H1 (cell line): ENCODE results near the gene BRD8. TPM values are rescaled to one million over a fixed set of nuclear protein-coding genes. Genes with fewer than 3 reads are reported as not detected.

Experiments
- CTCF ChIA-PET: fragments of 300-600 bp; sonication (Branson Sonifier 250); formaldehyde crosslinking; loops from one replicate; lab custom pipeline; 2021; ENCODE audit not compliant: partially characterized antibody; lab: Charles Lee
- POLR2A ChIA-PET: fragments of 300-600 bp; sonication (Branson Sonifier 250); formaldehyde crosslinking; loops from one replicate; lab custom pipeline; 2021; ENCODE audit warnings: inconsistent platforms; ENCODE audit not compliant: partially characterized antibody; lab: Charles Lee
- DNase-seq, 2 experiments: peaks; one replicate each; pipeline versions ENCODE4 v3.0.0 to v3.0.0-alpha.2; 2010 to 2022; ENCODE audit warnings: low spot score in 2 of 2, low read depth in 1 of 2, mixed read lengths in 1 of 2
- FAIRE-seq: peaks from 2 replicates; lab custom pipeline; 2011; peaks lifted over from hg19 to GRCh38; lab: Jason Lieb, UNC
- H2AFZ ChIP-seq: 2 replicates; pipeline ENCODE4 v1.8.1; 2012; ENCODE audit warnings: low read length, inconsistent platforms
- H2AK5ac ChIP-seq: 2 replicates; pipeline ENCODE4 v1.6.1; 2013; ENCODE audit warnings: low read depth, low read length
- H2BK120ac ChIP-seq: replicated peaks from 2 replicates; pipeline ENCODE3; 2013; ENCODE audit warnings: low read depth, low read length, inconsistent platforms
- H2BK12ac ChIP-seq: 2 replicates; pipeline ENCODE4 v1.6.1; 2013; ENCODE audit warnings: low read depth, low read length
- H2BK15ac ChIP-seq: 2 replicates; pipeline ENCODE4 v1.6.1; 2013; ENCODE audit warnings: low read length
- H2BK20ac ChIP-seq: 2 replicates; pipeline ENCODE4 v1.6.1; 2013; ENCODE audit warnings: low read length
- H2BK5ac ChIP-seq: 2 replicates; pipeline ENCODE4 v1.6.1; 2013; ENCODE audit warnings: low read depth, low read length
- H3K14ac ChIP-seq: 2 replicates; pipeline ENCODE4 v1.6.1; 2013; ENCODE audit warnings: inconsistent platforms; ENCODE audit not compliant: insufficient read length
- H3K18ac ChIP-seq: 2 replicates; pipeline ENCODE4 v1.6.1; 2013; ENCODE audit warnings: low read length; ENCODE audit errors: extremely low read depth
- H3K23ac ChIP-seq: 2 replicates; pipeline ENCODE4 v1.6.1; 2013; ENCODE audit warnings: inconsistent platforms; ENCODE audit not compliant: insufficient read length
- H3K23me2 ChIP-seq: 2 replicates; pipeline ENCODE4 v1.6.1; 2013; ENCODE audit warnings: low read depth, low read length
- H3K27ac ChIP-seq: 2 replicates; pipeline ENCODE4 v1.6.1; 2011; ENCODE audit warnings: low read depth, low read length, inconsistent platforms
- H3K27me3 ChIP-seq, 4 experiments: replicated peaks in 1 of 4; 1 replicate in 1 of 4; 2 replicates in 3 of 4; pipeline versions ENCODE4 v1.6.1 to v1.8.1; 2011 to 2013; ENCODE audit warnings: low read length in 3 of 4, mild to moderate bottlenecking in 3 of 4, inconsistent platforms in 2 of 4, mixed read lengths in 2 of 4, moderate library complexity in 1 of 4; ENCODE audit not compliant: control insufficient read depth in 3 of 4, insufficient read depth in 3 of 4; ENCODE audit errors: extremely low read depth in 1 of 4
- H3K36me3 ChIP-seq, 4 experiments: 2 replicates each; pipeline versions ENCODE4 v1.6.1 to v1.8.1; 2011 to 2013; ENCODE audit warnings: mild to moderate bottlenecking in 4 of 4, low read length in 3 of 4, moderate library complexity in 2 of 4, control low read depth in 1 of 4, inconsistent platforms in 1 of 4; ENCODE audit not compliant: insufficient read depth in 4 of 4, control insufficient read depth in 2 of 4
- H3K4ac ChIP-seq: replicated peaks from 2 replicates; pipeline ENCODE3; 2013; ENCODE audit warnings: low read length, low read depth, mixed read lengths, inconsistent platforms; ENCODE audit not compliant: insufficient read length
- H3K4me1 ChIP-seq, 4 experiments: replicated peaks in 1 of 4; 1 replicate in 1 of 4; 2 replicates in 3 of 4; pipeline versions ENCODE4 v1.6.1 to v1.8.1; 2011 to 2013; ENCODE audit warnings: low read length in 3 of 4, inconsistent platforms in 2 of 4, mixed read lengths in 1 of 4; ENCODE audit not compliant: insufficient read depth in 4 of 4, control insufficient read depth in 3 of 4
- H3K4me2 ChIP-seq, 2 experiments: 2 replicates each; pipeline versions ENCODE4 v1.6.1 to v1.8.1; 2011 to 2013; ENCODE audit warnings: low read depth in 2 of 2, low read length in 2 of 2, control low read depth in 1 of 2, inconsistent platforms in 1 of 2, mild to moderate bottlenecking in 1 of 2; ENCODE audit not compliant: insufficient read depth in 1 of 2
- H3K4me3 ChIP-seq, 4 experiments: fragments of 200-600, 300-600 bp in 1 of 4; sonication (generic), shearing (Covaris generic), sonication (Bioruptor Twin) in 1 of 4; 2 replicates each; pipeline versions ENCODE4 v1.5.1 to v1.8.1; 2011 to 2016; ENCODE audit warnings: low read length in 4 of 4, low read depth in 3 of 4, control low read depth in 2 of 4, inconsistent platforms in 2 of 4, mild to moderate bottlenecking in 2 of 4, mixed read lengths in 1 of 4, moderate library complexity in 1 of 4; ENCODE audit not compliant: insufficient read depth in 2 of 4; ENCODE audit errors: extremely low read depth in 1 of 4
- H3K56ac ChIP-seq: replicated peaks from 2 replicates; pipeline ENCODE3; 2013; ENCODE audit warnings: low read depth, mild to moderate bottlenecking, mixed read lengths, low read length, inconsistent platforms; ENCODE audit not compliant: insufficient read length
- H3K79me1 ChIP-seq: 2 replicates; pipeline ENCODE4 v1.6.1; 2013; ENCODE audit warnings: low read depth, low read length, control low read depth
- H3K79me2 ChIP-seq, 2 experiments: 2 replicates each; pipeline versions ENCODE4 v1.6.1 to v1.8.1; 2012 to 2013; ENCODE audit warnings: low read length in 2 of 2, mild to moderate bottlenecking in 2 of 2, inconsistent platforms in 1 of 2; ENCODE audit not compliant: insufficient read depth in 2 of 2, control insufficient read depth in 1 of 2
- H3K9ac ChIP-seq, 4 experiments: replicated peaks in 1 of 4; 1 replicate in 1 of 4; 2 replicates in 3 of 4; pipeline versions ENCODE4 v1.6.1 to v1.8.1; 2011 to 2013; ENCODE audit warnings: low read depth in 3 of 4, low read length in 3 of 4, control low read depth in 2 of 4, mild to moderate bottlenecking in 2 of 4, moderate library complexity in 2 of 4, inconsistent platforms in 1 of 4; ENCODE audit errors: extremely low read depth in 1 of 4
- H3K9me3 ChIP-seq, 2 experiments: 2 replicates each; pipeline versions ENCODE4 v1.6.1 to v1.8.1; 2012 to 2013; ENCODE audit warnings: mild to moderate bottlenecking in 2 of 2, moderate library complexity in 2 of 2, control low read depth in 1 of 2, inconsistent platforms in 1 of 2, low read depth in 1 of 2, low read length in 1 of 2, mixed read lengths in 1 of 2; ENCODE audit not compliant: insufficient read depth in 2 of 2
- H4K20me1 ChIP-seq, 2 experiments: replicated peaks in 1 of 2; 2 replicates each; pipeline versions ENCODE3 to v1.8.1; 2011 to 2013; ENCODE audit warnings: inconsistent platforms in 2 of 2, low read length in 2 of 2, mild to moderate bottlenecking in 1 of 2; ENCODE audit not compliant: insufficient read depth in 2 of 2, control insufficient read depth in 1 of 2
- H4K5ac ChIP-seq: 2 replicates; pipeline ENCODE4 v1.6.1; 2013; ENCODE audit warnings: low read length, low read depth, mixed read lengths, inconsistent platforms; ENCODE audit not compliant: insufficient read length
- H4K8ac ChIP-seq: 2 replicates; pipeline ENCODE4 v1.8.0; 2013; ENCODE audit warnings: mild to moderate bottlenecking, moderate library complexity, low read length, inconsistent platforms; ENCODE audit not compliant: insufficient read depth; ENCODE audit errors: extremely low read depth
- H4K91ac ChIP-seq: replicated peaks from 2 replicates; pipeline ENCODE3; 2013; ENCODE audit warnings: low read length, mixed read lengths, inconsistent platforms; ENCODE audit not compliant: insufficient read length
- CHD1 ChIP-seq: IDR thresholded peaks from 2 replicates; pipeline ENCODE4 v1.6.1; 2012; ENCODE audit warnings: low read depth, low read length, improper control_type of control experiment
- CREB1 ChIP-seq: IDR thresholded peaks from 2 replicates; pipeline ENCODE4 v1.6.1; 2012; ENCODE audit warnings: inconsistent platforms
- CTBP2 ChIP-seq: IDR thresholded peaks from 2 replicates; pipeline ENCODE4 v1.7.0; 2011; ENCODE audit warnings: borderline replicate concordance, mild to moderate bottlenecking, moderate library complexity, mixed read lengths, low read length; ENCODE audit not compliant: insufficient read depth, insufficient read length
- PHF8 ChIP-seq: fragments of 200-600 bp; sonication (generic); conservative IDR thresholded peaks from 2 replicates; pipeline ENCODE4 v1.7.1; 2012; ENCODE audit warnings: low read depth, mild to moderate bottlenecking, inconsistent platforms, low read length, moderate library complexity
- SIRT6 ChIP-seq: IDR thresholded peaks from one replicate; pipeline ENCODE4 v1.7.1; 2012; ENCODE audit warnings: low read length, inconsistent platforms
- SUZ12 ChIP-seq: fragments of 200-600 bp; sonication (generic); IDR thresholded peaks from 2 replicates; pipeline ENCODE4 v1.6.1; 2012; ENCODE audit warnings: mild to moderate bottlenecking, inconsistent platforms, low read length, moderate library complexity, mixed read lengths
- WGBS, 2 experiments: shearing (Covaris generic) in 1 of 2; methylation state at CpG; one replicate each; pipeline versions ENCODE4 v1.1.6 to v1.1.7; 2013 to 2015; ENCODE audit warnings: low lambda C conversion rate in 2 of 2, mixed read lengths in 2 of 2, inconsistent platforms in 1 of 2, low coverage in 1 of 2, missing lambda C conversion rate in 1 of 2; ENCODE audit not compliant: insufficient replicate concordance in 2 of 2, insufficient coverage in 1 of 2, insufficient read length in 1 of 2; ENCODE audit errors: extremely low coverage in 1 of 2, missing lambda C conversion rate in 1 of 2; 5-methylcytosine and 5-hydroxymethylcytosine counted together
- polyA plus RNA-seq, 7 experiments: library from polyadenylated mRNA; depleted of rRNA in 3 of 7; stranded (reverse) in 5 of 7; unstranded in 2 of 7; fragments of >200 nt in 5 of 7; fragments of 200-250 nt in 2 of 7; gene quantifications; 1 replicate in 5 of 7; 2 replicates in 1 of 7; 4 replicates in 1 of 7; pipeline versions ENCODE4 v1.2.1 to v1.2.3, GENCODE V29; 2011 to 2013; ENCODE audit warnings: missing spikeins in 2 of 7, mixed read lengths in 2 of 7
- total RNA-seq: library from RNA; stranded (reverse); fragmentation: NEBNext Ultra II Directional; extraction: Animal tissue kit (Norgen Biotek cat#: 25700); gene quantifications from 2 replicates; pipeline ENCODE4 v1.2.1, GENCODE V29; 2021
- TF ChIP-seq, protein P1 (sequence below): IDR thresholded peaks from 2 replicates; pipeline ENCODE4 v1.6.1; 2011; ENCODE audit warnings: low read length, improper control_type of control experiment

Gene BRD8
- total and polyA plus RNA-seq, 2 of the 8 experiments (the other 6 are each of a cell fraction or from before 2014, with no cell fraction given) = 37.8 to 75.8 TPM

DNA sequence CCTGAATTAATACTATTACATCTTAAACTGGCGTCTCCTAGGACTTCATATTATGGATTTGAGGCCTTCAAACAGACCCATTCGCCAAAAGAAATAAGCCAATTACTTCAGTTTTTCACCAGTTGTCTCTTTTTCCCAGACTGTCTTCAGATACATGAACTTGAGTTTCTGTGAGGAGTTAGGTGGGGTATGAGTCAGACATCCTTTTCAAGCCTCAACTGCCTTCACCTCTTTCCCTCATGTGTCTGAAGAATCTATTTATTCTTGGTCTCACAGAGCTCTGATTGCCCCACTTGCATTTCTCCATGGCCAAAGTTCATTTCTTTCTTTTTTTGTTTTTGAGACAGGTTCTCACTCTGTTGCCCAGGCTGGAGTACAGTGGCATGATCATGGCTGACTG, 82.1 kb downstream of the BRD8 start:
- no peak for FAIRE-seq
- no peak overlapping the region for H2AFZ ChIP-seq
- no peak overlapping the region for H4K91ac ChIP-seq
- no peak overlapping the region for H3K23ac ChIP-seq
- H3K79me1 ChIP-seq = no peaks in the 10 kb centered on the region; the same call in 1 of the 2 replicates
- peaks cover 13 to 27% (median 24%) of the 10 kb centered on the region in 4 experiments for H3K4me1 ChIP-seq
- H3K18ac ChIP-seq = no peak overlapping the region
- H4K8ac ChIP-seq = no peak overlapping the region
- H3K4me3 ChIP-seq = peak overlapping the region in 1 of 4 experiments; percentile 48; a peak in 2 of 8 replicates
- H3K9me3 ChIP-seq = no peaks in the 10 kb centered on the region
- no peaks in the 10 kb centered on the region for H3K36me3 ChIP-seq
- DNase-seq = no peak
- no peak overlapping the region for H3K14ac ChIP-seq
- no peak overlapping the region for H2BK15ac ChIP-seq
- no peak overlapping the region for H2BK5ac ChIP-seq
- peaks cover 36 to 69% (median 55%) of the 10 kb centered on the region in 4 experiments for H3K27me3 ChIP-seq
- 74% methylated on average over 2 of the region's 2 CpGs; no CpG with 5 or more reads in 1 of the 2 experiments for WGBS, 2 experiments
- no peak overlapping the region for H3K4ac ChIP-seq
- no peak overlapping the region for H3K9ac ChIP-seq
- no peak for TF ChIP-seq CHD1
- TF ChIP-seq SUZ12 = no peak
- TF ChIP-seq SIRT6 = no peak
- TF ChIP-seq PHF8 = no peak
- TF ChIP-seq CREB1 = no peak
- TF ChIP-seq, protein P1, sequence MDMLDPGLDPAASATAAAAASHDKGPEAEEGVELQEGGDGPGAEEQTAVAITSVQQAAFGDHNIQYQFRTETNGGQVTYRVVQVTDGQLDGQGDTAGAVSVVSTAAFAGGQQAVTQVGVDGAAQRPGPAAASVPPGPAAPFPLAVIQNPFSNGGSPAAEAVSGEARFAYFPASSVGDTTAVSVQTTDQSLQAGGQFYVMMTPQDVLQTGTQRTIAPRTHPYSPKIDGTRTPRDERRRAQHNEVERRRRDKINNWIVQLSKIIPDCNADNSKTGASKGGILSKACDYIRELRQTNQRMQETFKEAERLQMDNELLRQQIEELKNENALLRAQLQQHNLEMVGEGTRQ = no peak
- TF ChIP-seq CTBP2 = no peak
- peaks cover 2 to 3% of the 10 kb centered on the region in 2 experiments for H4K20me1 ChIP-seq
- H3K23me2 ChIP-seq = peaks cover 2% of the 10 kb centered on the region; the same call in 1 of the 2 replicates
- H3K27ac ChIP-seq = no peak overlapping the region
- no peak overlapping the region for H2BK12ac ChIP-seq
- no peaks in the 10 kb centered on the region for H3K79me2 ChIP-seq
- H2BK20ac ChIP-seq = no peak overlapping the region
- H2BK120ac ChIP-seq = no peak overlapping the region
- CTCF ChIA-PET = interaction anchor here (0.8 to 1.8 kb wide), 4 partner anchors 14 to 539 kb away, joined by 3 to 6 read pairs (median 4); no protein-coding TSS in a partner anchor
- peak overlapping the region; percentile 58 to 63; a peak in 2 of 4 replicates for H3K4me2 ChIP-seq
- no peak overlapping the region for H4K5ac ChIP-seq
- POLR2A ChIA-PET = interaction anchor here (1.5 kb wide), 1 partner anchor 15 kb away, joined by 4 read pairs; no protein-coding TSS in a partner anchor
- no peak overlapping the region for H2AK5ac ChIP-seq
- H3K56ac ChIP-seq = no peak overlapping the region
